Calu3 (cell line): ENCODE data around the gene DDX60. TPM values are rescaled to one million over a fixed set of nuclear protein-coding genes. Genes with fewer than 3 reads are reported as not detected.

Source experiments
- BruUV-seq: library from RNA; stranded (reverse); fragments of 400-500 nt; replicated peaks from 2 replicates; lab custom pipeline; 2021; lab: Mats Ljungman, UMichigan
- CTCF ChIA-PET: fragments of 300-600 bp; sonication (Branson Sonifier 250); formaldehyde crosslinking; loops from one replicate; lab custom pipeline; 2022; ENCODE audit warnings: antibody characterized with exemption; lab: Charles Lee
- DNase-seq: peaks from one replicate; pipeline ENCODE4 v3.0.0; 2022
- H3K27ac Mint-ChIP-seq: one replicate; pipeline ENCODE4 v1.8.0; 2022; ENCODE audit warnings: mixed read lengths; ENCODE audit not compliant: unreplicated experiment
- H3K27me3 Mint-ChIP-seq: one replicate; pipeline ENCODE4 v1.8.0; 2022; ENCODE audit warnings: mixed read lengths; ENCODE audit not compliant: unreplicated experiment
- H3K36me3 Mint-ChIP-seq: one replicate; pipeline ENCODE4 v1.8.0; 2022; ENCODE audit warnings: mild to moderate bottlenecking, moderate library complexity, mixed read lengths; ENCODE audit not compliant: insufficient read depth, unreplicated experiment
- H3K4me1 Mint-ChIP-seq: one replicate; pipeline ENCODE4 v1.8.0; 2022; ENCODE audit warnings: mild to moderate bottlenecking, low read depth, mixed read lengths; ENCODE audit not compliant: unreplicated experiment
- H3K4me3 Mint-ChIP-seq: one replicate; pipeline ENCODE4 v1.8.0; 2022; ENCODE audit warnings: mild to moderate bottlenecking, low read depth, moderate library complexity, mixed read lengths; ENCODE audit not compliant: unreplicated experiment
- H3K9me3 Mint-ChIP-seq: one replicate; pipeline ENCODE4 v1.8.0; 2022; ENCODE audit warnings: low read depth, mixed read lengths; ENCODE audit not compliant: unreplicated experiment
- CTCF ChIP-seq: fragments of 200-600 bp; IDR thresholded peaks from one replicate; pipeline ENCODE4 v1.8.0; 2022; ENCODE audit warnings: antibody characterized with exemption; ENCODE audit not compliant: unreplicated experiment
- intact Hi-C: fragments of 100-400 bp; cut with micrococcal nuclease; formaldehyde crosslinking; loops from one replicate; pipeline ENCODE4 v1.10.0; 2022; ENCODE audit not compliant: unreplicated experiment
- total RNA-seq: library from RNA; stranded (reverse); gene quantifications from 2 replicates; pipeline ENCODE4 v1.2.3, GENCODE V29; 2022

Gene DDX60
- total RNA-seq, 1 experiment from 2014 or later = 66.5 TPM

DNA sequence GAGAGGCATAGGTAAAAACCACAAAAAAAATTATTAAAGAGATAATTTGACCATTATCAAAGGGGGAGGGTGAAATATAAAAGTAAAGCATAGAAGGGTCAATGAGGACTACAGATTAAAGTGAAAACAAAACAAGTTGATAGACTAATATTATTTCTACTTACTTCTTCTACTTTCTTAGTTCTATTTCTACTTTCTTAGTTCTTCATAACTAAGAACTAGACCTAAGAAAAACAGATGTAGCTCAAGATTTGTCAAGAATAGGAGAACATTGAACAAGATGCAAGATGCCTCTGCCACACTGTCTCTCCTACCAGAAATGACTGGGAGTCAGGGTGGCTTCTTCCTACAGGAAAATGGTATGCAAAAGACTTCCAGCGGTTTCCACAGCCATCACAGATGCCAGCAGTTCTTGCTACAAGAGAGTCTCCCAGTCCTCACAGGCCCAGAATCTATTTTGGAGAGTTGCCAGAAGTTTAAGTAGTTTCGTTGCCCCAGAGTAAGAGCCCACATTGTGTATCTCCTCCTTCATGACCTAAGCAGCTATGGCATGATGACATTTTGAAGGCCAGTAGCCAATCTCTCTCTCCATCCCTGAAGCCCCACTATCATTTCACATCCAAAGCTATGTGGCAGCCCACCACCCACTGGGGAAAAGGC lies 42.9 kb upstream of the DDX60 start:
- CTCF ChIA-PET = no interaction called here
- no peak overlapping the region for H3K27ac Mint-ChIP-seq
- BruUV-seq = no TSS peak
- TF ChIP-seq CTCF = no peak
- no peaks in the 10 kb centered on the region for H3K4me1 Mint-ChIP-seq
- no peaks in the 10 kb centered on the region for H3K36me3 Mint-ChIP-seq
- no peak overlapping the region for H3K4me3 Mint-ChIP-seq
- no peaks in the 10 kb centered on the region for H3K27me3 Mint-ChIP-seq
- peaks cover 3% of the 10 kb centered on the region for H3K9me3 Mint-ChIP-seq
- no peak for DNase-seq
- intact Hi-C loops = no loop called here

GRCh38 chr4:168360271-168360670 lies 41.7 kb upstream of the DDX60 start:
- CTCF ChIA-PET = no interaction called here

GRCh38 chr4:168357941-168358340 lies 39.4 kb upstream of the DDX60 start:
- intact Hi-C loops = no loop called here
- no peaks in the 10 kb centered on the region for H3K36me3 Mint-ChIP-seq
- no peaks in the 10 kb centered on the region for H3K27me3 Mint-ChIP-seq
- TF ChIP-seq CTCF = no peak
- DNase-seq = no peak
- no peaks in the 10 kb centered on the region for H3K4me1 Mint-ChIP-seq
- H3K9me3 Mint-ChIP-seq = no peaks in the 10 kb centered on the region
- CTCF ChIA-PET = no interaction called here
- BruUV-seq = no TSS peak
- H3K27ac Mint-ChIP-seq = no peak overlapping the region
- H3K4me3 Mint-ChIP-seq = no peak overlapping the region

More at GRCh38 chr4:168360271-168360670, 41.7 kb upstream of the DDX60 start:
- no TSS peak for BruUV-seq
- no peak overlapping the region for H3K27ac Mint-ChIP-seq
- no peaks in the 10 kb centered on the region for H3K4me1 Mint-ChIP-seq
- DNase-seq = no peak
- TF ChIP-seq CTCF = no peak
- intact Hi-C loops = no loop called here
- H3K27me3 Mint-ChIP-seq = no peaks in the 10 kb centered on the region
- H3K36me3 Mint-ChIP-seq = no peaks in the 10 kb centered on the region
- H3K4me3 Mint-ChIP-seq = no peak overlapping the region
- H3K9me3 Mint-ChIP-seq = peaks cover 3% of the 10 kb centered on the region

DNA sequence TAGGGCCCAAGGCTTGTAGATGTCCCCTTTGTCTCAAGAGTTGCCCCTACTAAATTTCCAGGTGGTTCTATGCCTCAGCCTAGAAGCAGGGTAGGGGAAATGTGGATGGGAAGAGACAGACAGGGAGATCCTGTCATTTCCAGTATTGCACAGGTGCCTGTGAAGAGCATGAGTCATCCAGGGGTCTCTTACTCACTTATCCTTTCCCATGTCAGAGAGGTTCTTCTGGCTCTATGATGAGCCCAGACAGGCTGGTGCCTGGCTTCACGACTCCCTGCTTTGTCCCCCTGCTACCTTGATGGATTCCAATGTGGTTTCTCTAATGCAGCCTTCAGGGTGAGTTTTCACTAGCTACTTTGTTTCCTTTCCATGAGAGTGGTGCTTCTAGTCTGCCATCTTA lies 35.2 kb upstream of the DDX60 start:
- no peak overlapping the region for H3K27ac Mint-ChIP-seq
- intact Hi-C loops = no loop called here
- BruUV-seq = no TSS peak

More for the DNA sequence above, 35.2 kb upstream of the DDX60 start:
- Mint-ChIP-seq H3K36me3 (no peaks in the 10 kb centered on the region), H3K4me1 (no peaks in the 10 kb centered on the region), H3K4me3 (no peak overlapping the region), H3K27me3 (no peaks in the 10 kb centered on the region), H3K9me3 (peaks cover 7% of the 10 kb centered on the region)
- no peak for TF ChIP-seq CTCF
- CTCF ChIA-PET = no interaction called here
- no peak for DNase-seq
